Measurements from ENCODE around the gene CCKAR. TPM values are rescaled to one million over a fixed set of nuclear protein-coding genes. Genes with fewer than 3 reads are reported as not detected.

The CCKAR gene
- total RNA-seq, 1 experiment from 2014 or later = not detected

DNA sequence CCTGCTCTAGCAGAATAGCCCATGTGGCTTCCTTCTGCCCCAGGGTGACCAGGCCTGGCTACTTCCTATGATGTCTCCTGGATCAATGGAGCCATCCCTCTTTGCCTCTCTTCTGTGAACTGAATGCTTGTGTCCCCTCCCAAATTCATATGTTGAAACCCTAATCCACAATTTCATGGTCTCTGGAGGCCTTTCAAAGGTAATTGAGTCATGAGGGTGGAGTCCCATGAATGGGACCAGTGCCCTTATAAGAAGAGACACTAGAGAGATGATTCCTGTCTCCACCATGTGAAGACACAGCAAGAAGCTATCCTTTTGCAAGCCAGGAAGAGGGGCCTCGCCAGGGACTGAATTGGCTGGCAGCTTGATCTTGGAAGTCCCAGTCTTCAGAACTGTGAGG is 18.4 kb downstream of the CCKAR start:
- peaks cover 12% of the 10 kb centered on the region for H3K4me1 Mint-ChIP-seq
- TF ChIP-seq, protein P1, sequence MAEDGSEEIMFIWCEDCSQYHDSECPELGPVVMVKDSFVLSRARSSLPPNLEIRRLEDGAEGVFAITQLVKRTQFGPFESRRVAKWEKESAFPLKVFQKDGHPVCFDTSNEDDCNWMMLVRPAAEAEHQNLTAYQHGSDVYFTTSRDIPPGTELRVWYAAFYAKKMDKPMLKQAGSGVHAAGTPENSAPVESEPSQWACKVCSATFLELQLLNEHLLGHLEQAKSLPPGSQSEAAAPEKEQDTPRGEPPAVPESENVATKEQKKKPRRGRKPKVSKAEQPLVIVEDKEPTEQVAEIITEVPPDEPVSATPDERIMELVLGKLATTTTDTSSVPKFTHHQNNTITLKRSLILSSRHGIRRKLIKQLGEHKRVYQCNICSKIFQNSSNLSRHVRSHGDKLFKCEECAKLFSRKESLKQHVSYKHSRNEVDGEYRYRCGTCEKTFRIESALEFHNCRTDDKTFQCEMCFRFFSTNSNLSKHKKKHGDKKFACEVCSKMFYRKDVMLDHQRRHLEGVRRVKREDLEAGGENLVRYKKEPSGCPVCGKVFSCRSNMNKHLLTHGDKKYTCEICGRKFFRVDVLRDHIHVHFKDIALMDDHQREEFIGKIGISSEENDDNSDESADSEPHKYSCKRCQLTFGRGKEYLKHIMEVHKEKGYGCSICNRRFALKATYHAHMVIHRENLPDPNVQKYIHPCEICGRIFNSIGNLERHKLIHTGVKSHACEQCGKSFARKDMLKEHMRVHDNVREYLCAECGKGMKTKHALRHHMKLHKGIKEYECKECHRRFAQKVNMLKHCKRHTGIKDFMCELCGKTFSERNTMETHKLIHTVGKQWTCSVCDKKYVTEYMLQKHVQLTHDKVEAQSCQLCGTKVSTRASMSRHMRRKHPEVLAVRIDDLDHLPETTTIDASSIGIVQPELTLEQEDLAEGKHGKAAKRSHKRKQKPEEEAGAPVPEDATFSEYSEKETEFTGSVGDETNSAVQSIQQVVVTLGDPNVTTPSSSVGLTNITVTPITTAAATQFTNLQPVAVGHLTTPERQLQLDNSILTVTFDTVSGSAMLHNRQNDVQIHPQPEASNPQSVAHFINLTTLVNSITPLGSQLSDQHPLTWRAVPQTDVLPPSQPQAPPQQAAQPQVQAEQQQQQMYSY (CRISPR knock-in tag; IDR thresholded peaks at IDR 0.05) = no peak
- H3K4me3 Mint-ChIP-seq = no peak overlapping the region
- no peak for DNase-seq (ENCODE audit: low spot score)
- no peak for ATAC-seq
- POLR2A ChIA-PET = no interaction called here
- no peaks in the 10 kb centered on the region for H3K27me3 Mint-ChIP-seq (ENCODE audit: low read depth)
- CTCF ChIA-PET = no interaction called here
- H3K9me3 Mint-ChIP-seq = peaks cover 13% of the 10 kb centered on the region
- H3K27ac Mint-ChIP-seq = no peak overlapping the region
- no peaks in the 10 kb centered on the region for H3K36me3 Mint-ChIP-seq

DNA sequence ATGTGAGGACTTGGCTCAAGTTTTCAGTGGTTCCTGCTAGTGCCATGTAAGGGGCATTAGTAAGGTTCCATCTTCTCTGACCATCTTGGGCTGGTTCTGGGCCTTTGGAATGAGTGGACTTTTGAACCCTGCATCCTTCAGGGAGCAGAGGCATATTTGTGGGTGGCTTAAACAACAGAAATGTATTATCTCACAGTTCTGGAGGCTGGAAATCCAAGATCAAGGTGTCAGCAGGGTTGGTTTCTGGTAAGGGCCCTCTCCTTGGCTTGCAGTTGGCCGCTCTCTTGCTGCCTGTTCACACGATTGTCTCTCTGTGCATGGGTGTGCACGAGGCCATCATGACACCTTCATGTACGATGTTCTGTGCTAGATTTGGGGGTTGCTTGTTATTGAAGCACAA is 21.3 kb downstream of the CCKAR start:
- H3K9me3 Mint-ChIP-seq = peaks cover 16% of the 10 kb centered on the region
- H3K27me3 Mint-ChIP-seq (ENCODE audit: low read depth) = no peaks in the 10 kb centered on the region; the same call in 1 of the 2 replicates
- peaks cover 12% of the 10 kb centered on the region for H3K4me1 Mint-ChIP-seq
- ChIA-PET CTCF (no interaction called here), POLR2A (no interaction called here)
- no peak overlapping the region for H3K27ac Mint-ChIP-seq
- no peak overlapping the region for H3K4me3 Mint-ChIP-seq
- ATAC-seq = no peak
- no peak for DNase-seq (ENCODE audit: low spot score)
- H3K36me3 Mint-ChIP-seq = no peaks in the 10 kb centered on the region; the same call in 1 of the 2 replicates
- TF ChIP-seq, protein P2, sequence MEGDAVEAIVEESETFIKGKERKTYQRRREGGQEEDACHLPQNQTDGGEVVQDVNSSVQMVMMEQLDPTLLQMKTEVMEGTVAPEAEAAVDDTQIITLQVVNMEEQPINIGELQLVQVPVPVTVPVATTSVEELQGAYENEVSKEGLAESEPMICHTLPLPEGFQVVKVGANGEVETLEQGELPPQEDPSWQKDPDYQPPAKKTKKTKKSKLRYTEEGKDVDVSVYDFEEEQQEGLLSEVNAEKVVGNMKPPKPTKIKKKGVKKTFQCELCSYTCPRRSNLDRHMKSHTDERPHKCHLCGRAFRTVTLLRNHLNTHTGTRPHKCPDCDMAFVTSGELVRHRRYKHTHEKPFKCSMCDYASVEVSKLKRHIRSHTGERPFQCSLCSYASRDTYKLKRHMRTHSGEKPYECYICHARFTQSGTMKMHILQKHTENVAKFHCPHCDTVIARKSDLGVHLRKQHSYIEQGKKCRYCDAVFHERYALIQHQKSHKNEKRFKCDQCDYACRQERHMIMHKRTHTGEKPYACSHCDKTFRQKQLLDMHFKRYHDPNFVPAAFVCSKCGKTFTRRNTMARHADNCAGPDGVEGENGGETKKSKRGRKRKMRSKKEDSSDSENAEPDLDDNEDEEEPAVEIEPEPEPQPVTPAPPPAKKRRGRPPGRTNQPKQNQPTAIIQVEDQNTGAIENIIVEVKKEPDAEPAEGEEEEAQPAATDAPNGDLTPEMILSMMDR (IDR thresholded peaks at IDR 0.05) = no peak
- TF ChIP-seq, protein P3, sequence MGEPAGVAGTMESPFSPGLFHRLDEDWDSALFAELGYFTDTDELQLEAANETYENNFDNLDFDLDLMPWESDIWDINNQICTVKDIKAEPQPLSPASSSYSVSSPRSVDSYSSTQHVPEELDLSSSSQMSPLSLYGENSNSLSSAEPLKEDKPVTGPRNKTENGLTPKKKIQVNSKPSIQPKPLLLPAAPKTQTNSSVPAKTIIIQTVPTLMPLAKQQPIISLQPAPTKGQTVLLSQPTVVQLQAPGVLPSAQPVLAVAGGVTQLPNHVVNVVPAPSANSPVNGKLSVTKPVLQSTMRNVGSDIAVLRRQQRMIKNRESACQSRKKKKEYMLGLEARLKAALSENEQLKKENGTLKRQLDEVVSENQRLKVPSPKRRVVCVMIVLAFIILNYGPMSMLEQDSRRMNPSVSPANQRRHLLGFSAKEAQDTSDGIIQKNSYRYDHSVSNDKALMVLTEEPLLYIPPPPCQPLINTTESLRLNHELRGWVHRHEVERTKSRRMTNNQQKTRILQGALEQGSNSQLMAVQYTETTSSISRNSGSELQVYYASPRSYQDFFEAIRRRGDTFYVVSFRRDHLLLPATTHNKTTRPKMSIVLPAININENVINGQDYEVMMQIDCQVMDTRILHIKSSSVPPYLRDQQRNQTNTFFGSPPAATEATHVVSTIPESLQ (CRISPR knock-in tag; IDR thresholded peaks at IDR 0.05) = no peak
- TF ChIP-seq JAZF1 (CRISPR knock-in tag; IDR thresholded peaks at IDR 0.05) (no peak), TCF7 (CRISPR knock-in tag; IDR thresholded peaks at IDR 0.05; ENCODE audit: low read depth) (no peak), FOXJ3 (CRISPR knock-in tag; IDR thresholded peaks at IDR 0.05; ENCODE audit: borderline replicate concordance) (no peak), ZNF263 (CRISPR knock-in tag; IDR thresholded peaks at IDR 0.05; ENCODE audit: low read depth) (no peak), ZNF423 (CRISPR knock-in tag; IDR thresholded peaks at IDR 0.05) (no peak), FOXP1 (CRISPR knock-in tag; IDR thresholded peaks at IDR 0.05; ENCODE audit: borderline replicate concordance) (no peak), RELA (CRISPR knock-in tag; IDR thresholded peaks at IDR 0.05; ENCODE audit: borderline replicate concordance) (no peak), MYBL2 (CRISPR knock-in tag; IDR thresholded peaks at IDR 0.05) (no peak), OVOL2 (CRISPR knock-in tag; IDR thresholded peaks at IDR 0.05; ENCODE audit: borderline replicate concordance) (no peak)
- TF ChIP-seq, protein P4, sequence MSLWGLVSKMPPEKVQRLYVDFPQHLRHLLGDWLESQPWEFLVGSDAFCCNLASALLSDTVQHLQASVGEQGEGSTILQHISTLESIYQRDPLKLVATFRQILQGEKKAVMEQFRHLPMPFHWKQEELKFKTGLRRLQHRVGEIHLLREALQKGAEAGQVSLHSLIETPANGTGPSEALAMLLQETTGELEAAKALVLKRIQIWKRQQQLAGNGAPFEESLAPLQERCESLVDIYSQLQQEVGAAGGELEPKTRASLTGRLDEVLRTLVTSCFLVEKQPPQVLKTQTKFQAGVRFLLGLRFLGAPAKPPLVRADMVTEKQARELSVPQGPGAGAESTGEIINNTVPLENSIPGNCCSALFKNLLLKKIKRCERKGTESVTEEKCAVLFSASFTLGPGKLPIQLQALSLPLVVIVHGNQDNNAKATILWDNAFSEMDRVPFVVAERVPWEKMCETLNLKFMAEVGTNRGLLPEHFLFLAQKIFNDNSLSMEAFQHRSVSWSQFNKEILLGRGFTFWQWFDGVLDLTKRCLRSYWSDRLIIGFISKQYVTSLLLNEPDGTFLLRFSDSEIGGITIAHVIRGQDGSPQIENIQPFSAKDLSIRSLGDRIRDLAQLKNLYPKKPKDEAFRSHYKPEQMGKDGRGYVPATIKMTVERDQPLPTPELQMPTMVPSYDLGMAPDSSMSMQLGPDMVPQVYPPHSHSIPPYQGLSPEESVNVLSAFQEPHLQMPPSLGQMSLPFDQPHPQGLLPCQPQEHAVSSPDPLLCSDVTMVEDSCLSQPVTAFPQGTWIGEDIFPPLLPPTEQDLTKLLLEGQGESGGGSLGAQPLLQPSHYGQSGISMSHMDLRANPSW (CRISPR knock-in tag; conservative IDR thresholded peaks at IDR 0.05; ENCODE audit: low read depth) = no peak
- TF ChIP-seq, protein P5, sequence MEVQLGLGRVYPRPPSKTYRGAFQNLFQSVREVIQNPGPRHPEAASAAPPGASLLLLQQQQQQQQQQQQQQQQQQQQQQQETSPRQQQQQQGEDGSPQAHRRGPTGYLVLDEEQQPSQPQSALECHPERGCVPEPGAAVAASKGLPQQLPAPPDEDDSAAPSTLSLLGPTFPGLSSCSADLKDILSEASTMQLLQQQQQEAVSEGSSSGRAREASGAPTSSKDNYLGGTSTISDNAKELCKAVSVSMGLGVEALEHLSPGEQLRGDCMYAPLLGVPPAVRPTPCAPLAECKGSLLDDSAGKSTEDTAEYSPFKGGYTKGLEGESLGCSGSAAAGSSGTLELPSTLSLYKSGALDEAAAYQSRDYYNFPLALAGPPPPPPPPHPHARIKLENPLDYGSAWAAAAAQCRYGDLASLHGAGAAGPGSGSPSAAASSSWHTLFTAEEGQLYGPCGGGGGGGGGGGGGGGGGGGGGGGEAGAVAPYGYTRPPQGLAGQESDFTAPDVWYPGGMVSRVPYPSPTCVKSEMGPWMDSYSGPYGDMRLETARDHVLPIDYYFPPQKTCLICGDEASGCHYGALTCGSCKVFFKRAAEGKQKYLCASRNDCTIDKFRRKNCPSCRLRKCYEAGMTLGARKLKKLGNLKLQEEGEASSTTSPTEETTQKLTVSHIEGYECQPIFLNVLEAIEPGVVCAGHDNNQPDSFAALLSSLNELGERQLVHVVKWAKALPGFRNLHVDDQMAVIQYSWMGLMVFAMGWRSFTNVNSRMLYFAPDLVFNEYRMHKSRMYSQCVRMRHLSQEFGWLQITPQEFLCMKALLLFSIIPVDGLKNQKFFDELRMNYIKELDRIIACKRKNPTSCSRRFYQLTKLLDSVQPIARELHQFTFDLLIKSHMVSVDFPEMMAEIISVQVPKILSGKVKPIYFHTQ (CRISPR knock-in tag; IDR thresholded peaks at IDR 0.05) = no peak
- TF ChIP-seq, protein P6, sequence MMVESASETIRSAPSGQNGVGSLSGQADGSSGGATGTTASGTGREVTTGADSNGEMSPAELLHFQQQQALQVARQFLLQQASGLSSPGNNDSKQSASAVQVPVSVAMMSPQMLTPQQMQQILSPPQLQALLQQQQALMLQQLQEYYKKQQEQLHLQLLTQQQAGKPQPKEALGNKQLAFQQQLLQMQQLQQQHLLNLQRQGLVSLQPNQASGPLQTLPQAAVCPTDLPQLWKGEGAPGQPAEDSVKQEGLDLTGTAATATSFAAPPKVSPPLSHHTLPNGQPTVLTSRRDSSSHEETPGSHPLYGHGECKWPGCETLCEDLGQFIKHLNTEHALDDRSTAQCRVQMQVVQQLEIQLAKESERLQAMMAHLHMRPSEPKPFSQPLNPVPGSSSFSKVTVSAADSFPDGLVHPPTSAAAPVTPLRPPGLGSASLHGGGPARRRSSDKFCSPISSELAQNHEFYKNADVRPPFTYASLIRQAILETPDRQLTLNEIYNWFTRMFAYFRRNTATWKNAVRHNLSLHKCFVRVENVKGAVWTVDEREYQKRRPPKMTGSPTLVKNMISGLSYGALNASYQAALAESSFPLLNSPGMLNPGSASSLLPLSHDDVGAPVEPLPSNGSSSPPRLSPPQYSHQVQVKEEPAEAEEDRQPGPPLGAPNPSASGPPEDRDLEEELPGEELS (CRISPR knock-in tag; IDR thresholded peaks at IDR 0.05) = no peak
- TF ChIP-seq, protein P7, sequence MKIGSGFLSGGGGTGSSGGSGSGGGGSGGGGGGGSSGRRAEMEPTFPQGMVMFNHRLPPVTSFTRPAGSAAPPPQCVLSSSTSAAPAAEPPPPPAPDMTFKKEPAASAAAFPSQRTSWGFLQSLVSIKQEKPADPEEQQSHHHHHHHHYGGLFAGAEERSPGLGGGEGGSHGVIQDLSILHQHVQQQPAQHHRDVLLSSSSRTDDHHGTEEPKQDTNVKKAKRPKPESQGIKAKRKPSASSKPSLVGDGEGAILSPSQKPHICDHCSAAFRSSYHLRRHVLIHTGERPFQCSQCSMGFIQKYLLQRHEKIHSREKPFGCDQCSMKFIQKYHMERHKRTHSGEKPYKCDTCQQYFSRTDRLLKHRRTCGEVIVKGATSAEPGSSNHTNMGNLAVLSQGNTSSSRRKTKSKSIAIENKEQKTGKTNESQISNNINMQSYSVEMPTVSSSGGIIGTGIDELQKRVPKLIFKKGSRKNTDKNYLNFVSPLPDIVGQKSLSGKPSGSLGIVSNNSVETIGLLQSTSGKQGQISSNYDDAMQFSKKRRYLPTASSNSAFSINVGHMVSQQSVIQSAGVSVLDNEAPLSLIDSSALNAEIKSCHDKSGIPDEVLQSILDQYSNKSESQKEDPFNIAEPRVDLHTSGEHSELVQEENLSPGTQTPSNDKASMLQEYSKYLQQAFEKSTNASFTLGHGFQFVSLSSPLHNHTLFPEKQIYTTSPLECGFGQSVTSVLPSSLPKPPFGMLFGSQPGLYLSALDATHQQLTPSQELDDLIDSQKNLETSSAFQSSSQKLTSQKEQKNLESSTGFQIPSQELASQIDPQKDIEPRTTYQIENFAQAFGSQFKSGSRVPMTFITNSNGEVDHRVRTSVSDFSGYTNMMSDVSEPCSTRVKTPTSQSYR (CRISPR knock-in tag; IDR thresholded peaks at IDR 0.05) = no peak
